GF-D8 (cell line): ENCODE data around the gene SKA3.

Experiments
- DNase-seq: peaks from one replicate; lab custom pipeline; 2025; lab: John Stamatoyannopoulos, UW

SKA3 gene

GRCh38 chr13:21111546-21111945, 64.8 kb downstream of the SKA3 start:
- no peak for DNase-seq

GRCh38 chr13:21109168-21109567, 67.2 kb downstream of the SKA3 start:
- no peak for DNase-seq

GRCh38 chr13:21106089-21106488, 70.3 kb downstream of the SKA3 start:
- DNase-seq: no peak

GRCh38 chr13:21104199-21105019, 71.9 kb downstream of the SKA3 start:
- no peak for DNase-seq
